GM21619 (cell line): ENCODE data around the gene HMCN2.

Experiments used
- ATAC-seq: cut with Tn5 transposase; IDR thresholded peaks from one replicate; pipeline ENCODE4 v1.9.1; 2021; ENCODE audit not compliant: unreplicated experiment

HMCN2 gene

DNA sequence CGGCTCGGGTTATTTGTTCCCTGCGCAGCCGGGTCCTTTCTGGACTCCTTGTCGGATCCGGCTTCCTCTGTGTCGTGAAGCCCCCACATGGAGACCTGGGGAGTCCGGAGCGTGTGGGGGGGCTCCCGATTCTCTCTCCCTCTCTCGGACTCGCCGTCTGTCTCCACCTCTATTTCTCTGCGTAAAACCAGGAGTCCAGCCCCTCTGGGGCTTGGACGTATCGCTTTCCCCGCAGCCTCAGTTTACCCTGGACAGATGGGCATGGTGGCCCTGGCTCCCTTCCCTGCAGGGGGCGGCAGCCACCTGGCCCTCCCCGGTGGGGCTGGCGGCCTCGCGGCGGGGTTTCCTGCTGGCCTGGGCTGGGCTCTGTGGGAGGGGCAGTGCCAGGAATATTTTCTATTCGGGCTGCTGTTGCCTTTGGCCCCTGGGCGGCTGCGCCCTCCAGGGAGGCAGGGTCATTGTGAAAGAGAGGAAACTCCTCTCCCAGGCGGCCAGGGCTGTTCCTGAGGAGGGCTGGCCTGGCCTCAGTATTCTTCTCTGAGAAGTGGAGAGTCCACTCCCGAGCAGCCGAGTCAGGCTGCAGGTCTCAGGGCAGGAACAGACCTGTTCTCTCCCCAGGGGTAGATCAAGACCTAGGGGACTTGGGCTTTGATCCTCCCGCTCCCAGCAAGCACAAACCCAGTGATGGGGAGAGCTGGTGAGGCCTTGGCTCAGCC lies 179.9 kb downstream of the HMCN2 start:
- no peak for ATAC-seq

DNA sequence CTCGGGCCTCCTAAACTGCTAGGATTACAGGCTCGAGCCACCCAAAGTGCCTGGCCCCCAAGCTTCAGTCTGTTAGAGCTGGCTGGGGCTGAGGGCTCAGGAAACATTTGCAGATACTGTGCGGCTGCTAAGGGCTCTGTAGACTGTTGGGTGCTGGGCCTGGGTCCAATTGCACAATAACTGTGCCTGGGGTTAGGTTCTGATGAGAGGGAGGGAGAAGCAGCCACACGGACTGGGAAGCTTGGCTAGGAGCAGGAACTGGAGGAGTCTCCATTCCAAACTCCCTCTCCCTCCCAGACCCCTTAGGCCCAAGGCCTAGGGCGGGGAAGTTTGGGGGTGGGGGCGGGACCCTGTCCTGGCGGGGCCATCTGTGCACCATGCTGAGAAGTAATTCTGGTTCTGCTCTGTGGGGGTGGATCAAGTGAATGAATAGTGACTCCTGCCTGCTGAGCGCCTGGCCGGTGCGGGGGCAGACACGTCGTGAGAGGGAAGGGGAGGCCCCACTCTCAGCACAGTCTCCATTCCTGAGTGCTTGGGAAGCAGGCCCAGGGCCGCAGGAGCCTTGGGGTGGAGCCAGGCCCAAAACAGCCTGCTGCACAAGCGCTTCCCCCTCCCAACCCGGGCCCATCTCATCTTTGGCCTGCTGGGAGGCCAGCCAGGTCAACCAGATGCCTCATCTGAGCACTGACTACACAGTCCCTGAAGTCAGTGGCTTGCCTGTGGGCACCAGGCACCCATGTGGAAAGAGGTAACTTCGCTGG lies 180.7 kb downstream of the HMCN2 start:
- ATAC-seq, result no peak

DNA sequence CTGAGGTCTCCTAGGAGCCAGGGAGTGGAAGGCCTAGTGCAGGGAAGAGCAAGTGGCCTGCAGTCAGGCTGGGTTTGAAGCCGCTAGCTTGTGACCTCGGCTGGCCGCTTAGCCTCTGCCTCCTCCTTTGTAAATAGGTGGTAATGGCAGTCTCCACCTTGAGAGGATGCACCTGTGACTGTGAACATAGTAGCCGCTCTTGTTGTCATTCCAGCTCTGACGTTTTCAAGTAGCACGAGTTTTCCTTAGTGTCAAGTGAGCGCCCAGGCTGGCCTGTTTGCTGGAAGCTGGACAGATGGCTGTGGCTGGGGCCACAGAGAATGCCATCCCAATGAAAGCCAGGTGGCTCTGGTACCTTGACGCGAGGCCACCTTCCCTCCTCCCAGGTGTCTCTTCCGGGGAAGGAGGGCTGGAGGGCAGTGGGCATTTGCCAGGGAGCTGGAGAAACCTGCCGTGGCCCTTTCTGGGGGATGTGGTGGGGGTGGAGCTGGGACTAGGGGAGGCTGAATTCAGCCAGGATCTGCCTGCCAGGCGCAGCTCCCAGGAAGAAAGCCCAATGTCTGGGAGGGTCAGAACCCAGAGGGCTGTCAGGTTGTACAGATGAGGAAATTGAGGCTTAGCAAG lies 181.7 kb downstream of the HMCN2 start:
- ATAC-seq, result no peak

DNA sequence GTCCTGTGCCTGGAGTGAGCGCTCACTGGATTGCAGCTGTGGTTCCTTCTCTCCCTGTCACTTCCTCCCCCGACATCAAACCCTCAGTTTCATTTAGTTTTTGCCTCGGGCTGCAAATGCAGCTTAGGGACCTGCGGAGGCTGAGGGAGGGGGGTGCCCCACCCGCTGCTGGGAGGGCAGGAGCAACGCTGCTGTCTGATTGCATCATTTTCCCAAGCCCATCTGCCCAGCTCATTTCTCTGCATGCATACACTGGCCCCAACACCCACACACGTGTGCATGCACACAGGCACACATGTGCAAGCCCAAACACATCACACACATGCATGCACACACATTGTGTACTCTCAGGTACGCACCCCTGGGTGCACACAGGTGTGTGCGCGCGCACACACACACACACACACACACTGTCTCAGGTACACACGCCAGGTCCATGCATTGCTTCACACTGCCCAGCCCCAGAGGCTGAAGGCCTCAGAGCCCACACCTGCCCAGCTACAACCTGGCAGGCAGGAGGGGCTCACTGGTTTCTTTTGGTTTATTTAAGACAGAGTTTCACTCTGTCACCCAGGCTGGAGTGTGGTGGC lies 182.6 kb downstream of the HMCN2 start:
- ATAC-seq, result no peak

DNA sequence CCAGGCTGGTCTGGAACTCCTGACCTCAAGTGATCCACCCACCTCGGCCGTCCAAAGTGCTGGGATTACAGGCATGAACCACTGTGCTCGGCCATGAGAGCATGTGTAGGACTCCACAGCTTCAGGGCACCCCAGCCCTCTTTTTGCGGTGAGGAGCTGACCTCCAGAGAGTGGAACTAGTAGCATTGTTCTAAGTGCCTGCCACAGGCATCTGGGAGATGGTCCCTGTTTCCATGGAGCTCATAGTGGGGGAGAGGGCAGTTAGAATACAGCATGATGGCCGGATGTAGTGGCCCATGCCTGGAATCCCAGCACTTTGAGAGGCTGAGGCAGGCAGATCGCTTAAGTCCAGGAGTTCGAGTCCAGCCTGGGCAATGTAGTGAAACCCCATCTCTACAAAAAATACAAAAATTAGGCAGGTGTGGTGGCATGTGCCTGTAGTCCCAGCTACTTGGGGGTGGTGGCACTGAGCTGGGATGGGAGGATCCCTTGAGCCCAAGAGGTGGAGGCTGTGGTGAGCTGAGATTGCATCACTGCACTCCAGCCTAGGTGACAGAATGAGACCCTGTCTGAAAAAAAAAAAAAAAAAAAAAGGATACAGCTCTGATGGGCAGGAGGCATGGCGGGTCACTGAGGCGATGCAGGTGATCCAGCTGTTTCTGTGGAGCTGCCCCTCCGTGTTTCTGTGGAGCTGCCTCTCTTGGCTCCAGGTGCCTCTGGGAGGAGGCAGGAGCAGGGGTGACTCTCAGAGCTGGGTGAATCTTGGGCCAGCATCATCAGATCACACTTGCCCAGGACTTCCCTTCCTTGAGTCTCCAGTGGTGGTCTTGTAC lies 183.4 kb downstream of the HMCN2 start:
- ATAC-seq, result no peak

DNA sequence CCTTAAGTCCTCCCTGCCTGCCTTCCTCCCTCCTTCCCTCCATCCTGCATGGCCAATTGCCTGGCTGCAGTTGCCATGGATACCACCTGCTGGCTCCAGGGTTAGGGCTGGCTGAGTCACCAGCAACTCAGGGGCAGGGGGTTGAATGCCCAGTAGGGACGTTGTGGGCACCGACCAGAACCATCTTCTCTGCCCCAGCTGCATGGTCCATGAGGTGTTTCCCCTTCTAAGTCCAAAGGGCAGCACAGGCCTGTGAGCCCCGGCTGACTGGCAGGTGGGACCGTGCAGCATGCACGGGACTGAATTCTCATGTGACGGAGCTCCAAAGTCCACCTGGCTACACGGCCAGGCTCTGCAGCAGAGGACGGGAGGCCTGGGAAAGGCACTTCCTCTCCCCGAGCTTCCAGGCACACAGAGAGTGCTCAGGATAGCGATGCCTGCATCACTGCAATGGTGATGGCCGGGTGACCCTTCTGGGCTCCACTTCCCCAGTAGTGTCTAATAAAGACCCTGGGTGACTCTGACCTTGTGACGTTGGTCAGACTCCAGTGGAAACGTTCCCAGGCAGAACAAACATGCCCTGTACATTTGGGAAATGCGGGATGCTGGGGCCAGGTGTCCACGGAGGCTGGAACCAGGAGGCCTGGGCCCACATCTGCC lies 184.9 kb downstream of the HMCN2 start:
- no peak for ATAC-seq

DNA sequence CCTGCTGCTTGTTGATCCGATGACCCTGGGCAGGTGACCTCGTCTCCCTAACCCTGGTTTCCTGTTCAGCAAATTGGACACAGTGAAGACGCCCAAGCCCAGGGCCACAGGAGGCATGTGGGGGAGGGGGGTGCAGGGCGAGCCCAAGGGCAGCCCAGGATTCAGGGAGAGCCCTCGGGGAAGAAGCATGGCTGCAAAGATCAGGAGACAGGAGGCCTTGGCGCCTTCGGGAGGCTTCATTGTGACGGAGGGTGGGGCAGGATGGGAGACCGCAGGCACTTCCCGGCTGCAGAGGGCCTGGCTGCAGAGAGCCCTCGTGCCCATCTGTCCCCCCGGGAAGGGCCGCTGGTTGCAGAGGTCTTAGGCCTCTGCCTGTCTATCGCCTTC lies 185.4 kb downstream of the HMCN2 start:
- ATAC-seq, result no peak

DNA sequence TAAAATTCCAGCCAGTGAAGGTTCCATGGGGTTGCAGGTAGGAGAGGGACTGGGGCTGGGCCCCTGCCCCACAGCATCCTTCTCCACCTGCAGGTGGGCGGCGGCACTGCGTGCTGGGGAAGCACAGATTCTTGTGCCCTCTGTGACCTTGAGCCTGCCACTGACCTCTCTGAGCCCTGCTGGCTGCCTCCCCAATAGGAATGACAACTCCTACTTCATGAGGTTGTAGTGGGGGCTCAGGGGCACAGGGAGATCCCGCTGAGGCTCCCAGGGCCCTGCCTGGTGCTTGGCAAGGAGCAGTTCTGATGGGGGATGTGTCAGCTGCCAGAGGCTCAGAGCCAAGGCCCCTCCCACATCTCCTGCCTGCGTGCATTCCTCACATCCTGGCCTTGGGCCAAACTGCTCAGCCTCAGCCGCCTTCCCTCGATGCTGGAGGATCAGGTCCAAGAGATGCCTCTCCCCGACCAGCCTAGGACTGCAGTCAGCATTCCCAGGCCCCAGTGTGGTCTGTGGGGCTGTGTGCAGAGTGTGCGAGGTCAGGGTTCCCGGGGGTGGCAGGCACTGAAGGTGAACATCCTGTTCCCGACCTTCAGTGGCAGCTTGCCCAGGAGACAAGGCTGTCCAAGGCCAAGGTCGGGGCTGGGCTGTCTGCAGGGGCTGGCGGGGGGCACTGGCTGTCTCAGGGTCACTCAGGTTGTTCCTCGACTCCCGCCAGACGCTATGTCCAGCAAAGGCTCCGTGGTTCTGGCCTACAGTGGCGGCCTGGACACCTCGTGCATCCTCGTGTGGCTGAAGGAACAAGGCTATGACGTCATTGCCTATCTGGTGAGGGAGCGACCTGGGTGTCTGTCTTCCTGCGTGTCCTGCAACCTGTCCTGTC lies 186.2 kb downstream of the HMCN2 start:
- ATAC-seq, result no peak

DNA sequence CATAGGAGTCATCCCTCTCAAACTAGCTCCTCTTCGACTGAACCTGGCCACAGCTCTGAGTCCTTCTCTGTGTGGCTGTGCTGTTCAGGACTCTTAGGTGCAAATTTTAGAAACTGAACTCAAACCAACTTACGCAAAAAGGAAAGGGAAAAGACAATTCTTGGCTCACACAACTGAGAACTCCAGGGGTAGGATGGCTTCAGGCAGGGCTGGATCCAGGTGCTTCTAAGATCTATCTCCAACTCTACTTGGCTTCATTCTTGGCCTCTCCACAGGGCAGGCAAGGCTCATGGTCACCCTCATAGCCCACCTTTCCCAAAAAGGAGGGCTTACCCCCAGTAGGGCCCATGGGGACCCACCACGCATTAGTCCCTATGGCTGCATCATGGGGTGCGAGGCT lies 187.3 kb downstream of the HMCN2 start:
- ATAC-seq, result no peak

DNA sequence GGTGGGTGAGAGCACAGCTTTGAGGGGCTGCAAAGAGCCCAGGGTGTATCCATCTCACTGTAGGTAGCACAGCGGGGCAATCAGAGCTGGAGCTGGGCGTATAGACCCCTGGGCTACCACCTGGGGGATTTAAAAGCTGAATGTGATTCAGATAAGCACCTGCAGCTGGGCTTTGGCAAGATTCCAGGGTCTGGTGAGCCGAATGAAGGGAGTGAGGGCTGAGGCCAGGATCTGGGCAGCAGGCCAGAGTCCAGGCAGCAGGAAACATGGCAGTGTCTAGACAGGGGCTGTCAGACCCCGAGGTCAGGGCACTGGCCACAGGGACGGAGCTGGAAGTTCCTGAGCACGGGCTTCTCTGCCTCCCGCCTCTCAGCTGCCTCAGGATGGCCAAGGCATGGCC lies 187.9 kb downstream of the HMCN2 start:
- ATAC-seq, result no peak

DNA sequence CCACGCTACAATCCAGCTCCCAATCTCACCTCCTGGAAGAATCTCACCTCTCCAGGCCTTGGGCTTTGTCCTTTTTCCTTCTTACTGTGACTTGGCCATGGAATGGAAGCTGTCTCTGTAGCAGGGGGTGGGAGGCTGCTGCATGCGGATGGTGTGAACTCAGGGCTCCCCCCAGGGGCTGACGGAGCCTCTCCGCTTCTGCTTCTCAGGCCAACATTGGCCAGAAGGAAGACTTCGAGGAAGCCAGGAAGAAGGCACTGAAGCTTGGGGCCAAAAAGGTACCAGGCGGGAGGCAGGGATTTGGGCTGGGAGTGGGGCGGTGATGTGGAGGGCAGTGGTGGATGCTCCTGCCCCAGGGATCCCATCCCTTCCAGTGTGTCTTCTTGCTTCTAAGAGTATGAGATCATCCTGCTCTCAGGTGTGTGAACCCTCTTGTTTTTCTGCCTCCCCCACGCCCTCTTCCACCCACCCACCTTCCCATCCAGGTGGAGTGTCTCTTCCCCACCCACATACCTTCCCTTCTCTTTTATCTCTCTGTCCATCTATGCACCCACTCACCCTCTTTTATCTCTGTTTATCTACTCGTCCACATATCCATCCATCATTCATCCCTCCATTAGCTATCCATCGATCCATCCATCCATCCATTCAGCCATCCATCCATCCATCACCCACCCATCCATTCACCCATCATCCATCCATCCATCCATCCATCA lies 188.7 kb downstream of the HMCN2 start:
- ATAC-seq, result no peak

DNA sequence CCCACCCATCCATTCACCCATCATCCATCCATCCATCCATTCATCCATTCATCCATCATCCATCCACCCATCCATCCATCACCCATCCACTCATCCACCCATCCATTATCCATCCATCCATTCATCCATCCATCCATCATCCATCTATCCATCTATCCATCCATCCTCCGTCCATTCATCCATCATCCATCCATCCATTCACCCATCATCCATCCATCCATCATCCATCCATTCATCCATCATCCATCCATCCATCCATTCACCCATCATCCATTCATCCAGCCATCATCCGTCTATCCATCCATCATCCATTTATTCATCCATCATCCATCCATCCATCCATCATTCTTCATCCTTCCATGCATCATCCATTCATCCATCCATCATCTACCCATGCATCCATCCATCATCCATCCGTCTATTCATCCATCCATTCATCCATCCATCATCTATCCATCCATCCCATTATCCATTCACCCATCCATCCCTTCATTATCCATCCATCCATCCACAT lies 189.3 kb downstream of the HMCN2 start:
- ATAC-seq, result no peak

DNA sequence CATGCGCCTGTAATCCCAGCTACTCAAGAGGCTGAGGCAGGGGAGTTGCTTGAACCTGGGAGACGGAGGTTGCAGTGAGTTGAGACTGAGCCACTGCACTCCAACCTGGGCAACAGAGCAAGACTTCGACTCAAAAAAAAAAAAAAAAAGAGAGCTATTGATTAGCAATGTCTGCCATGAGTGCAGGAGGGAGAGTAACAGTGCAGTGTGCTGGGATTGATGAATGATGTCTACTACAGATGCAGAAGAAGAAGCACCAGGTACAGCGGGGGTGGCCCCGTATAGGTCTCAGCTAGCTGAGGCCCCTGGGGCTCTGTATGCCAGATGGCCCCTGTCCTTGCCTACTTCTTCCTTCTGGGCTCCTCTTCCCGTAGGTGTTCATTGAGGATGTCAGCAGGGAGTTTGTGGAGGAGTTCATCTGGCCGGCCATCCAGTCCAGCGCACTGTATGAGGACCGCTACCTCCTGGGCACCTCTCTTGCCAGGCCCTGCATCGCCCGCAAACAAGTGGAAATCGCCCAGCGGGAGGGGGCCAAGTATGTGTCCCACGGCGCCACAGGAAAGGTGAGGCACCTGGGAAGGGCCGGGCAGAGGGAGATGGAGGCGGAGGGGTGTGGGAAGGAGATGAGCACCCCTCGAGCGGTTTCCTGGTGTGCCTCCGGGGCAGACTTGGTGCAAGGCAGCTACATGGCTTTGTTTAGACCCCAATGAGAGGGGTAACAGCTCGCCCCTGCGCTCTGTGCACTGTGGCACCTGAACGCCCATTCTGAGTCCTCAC lies 192.7 kb downstream of the HMCN2 start:
- no peak for ATAC-seq

DNA sequence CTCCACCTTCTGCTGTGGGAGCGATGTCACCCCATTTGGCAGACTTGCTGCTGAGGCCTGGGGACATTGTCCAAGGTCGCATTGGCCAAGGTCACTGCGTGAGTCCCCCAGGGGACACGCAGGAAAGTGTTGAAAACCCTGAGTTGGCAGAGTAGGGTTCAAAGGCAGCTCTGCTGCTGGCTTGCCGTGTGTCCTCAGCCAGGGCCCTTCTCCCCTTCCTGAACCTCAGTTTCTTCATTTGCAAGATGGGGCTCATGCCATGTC lies 193.2 kb downstream of the HMCN2 start:
- ATAC-seq, result no peak

DNA sequence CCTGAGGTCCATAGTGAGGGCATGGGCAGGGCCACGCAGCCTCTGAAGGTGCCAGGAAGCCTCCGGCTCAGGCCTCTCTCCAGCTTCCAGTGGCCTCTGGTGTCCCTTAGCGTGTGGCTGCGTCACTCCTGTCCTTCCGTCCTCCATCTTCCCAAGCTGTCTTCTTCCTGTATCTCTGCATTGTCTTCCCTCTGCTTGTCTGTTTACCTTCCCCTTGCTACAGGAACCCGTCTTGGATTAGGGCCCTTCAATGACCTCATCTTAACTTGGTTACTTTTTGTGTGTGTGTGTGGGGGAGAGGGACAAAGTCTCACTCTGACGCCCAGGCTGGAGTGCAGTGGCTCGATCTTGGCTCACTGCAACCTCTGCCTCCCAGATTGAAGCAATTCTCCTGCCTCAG lies 193.6 kb downstream of the HMCN2 start:
- ATAC-seq, result no peak

DNA sequence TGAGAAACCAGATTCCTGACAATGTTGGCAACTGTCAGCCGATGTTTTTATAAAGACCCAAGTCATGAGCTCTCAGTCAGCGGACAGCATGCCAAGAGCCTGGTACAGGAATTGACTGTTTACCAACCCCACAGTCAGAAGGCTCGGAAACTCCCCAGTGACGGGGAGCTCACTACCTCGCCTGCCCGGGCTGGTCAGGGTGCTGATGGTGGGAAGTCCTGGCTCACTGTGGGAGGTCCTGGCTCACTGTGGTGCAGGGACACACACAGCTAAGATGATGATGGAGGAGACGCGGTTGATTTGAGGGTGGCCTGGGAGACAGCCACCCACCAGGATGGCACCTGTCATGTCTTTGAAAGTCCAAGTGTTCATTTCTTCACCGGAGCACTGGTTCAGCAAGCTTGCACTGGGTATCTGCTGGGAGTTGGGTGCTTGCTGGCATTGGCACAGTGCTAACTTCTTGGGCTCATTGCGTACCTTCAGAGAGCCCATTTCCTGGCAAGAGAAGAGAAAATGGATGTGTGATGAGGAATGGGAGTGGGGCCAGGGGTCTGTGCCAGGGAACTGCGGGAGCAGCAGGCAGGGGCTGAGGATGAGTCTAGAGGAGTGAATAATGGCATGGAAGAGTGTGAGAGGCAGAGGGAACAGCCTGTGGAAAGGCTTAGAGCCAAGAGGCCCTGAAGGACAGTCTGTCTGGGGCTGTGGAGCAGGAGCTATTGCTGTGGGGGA lies 194.5 kb downstream of the HMCN2 start:
- ATAC-seq, result no peak

DNA sequence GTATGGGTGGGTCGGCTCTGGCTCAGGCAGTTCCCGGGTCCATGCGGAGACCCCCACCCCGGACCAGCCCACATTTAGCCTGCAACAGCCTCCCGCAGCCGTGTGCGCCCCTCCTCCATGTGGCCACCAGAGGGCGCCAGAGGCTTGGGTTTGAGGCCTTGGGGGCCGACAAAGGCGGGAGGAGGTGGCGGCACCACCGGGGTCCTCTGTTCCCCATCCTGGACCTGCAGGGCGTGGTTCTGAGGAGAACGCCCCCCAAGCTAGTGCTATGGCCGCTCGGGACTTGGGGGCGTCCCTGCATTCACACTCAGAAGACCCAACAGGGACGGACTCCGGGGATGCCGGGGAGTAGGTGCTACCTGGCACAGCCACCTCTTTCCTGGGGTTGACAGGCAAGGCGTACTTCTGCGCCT lies 195.7 kb downstream of the HMCN2 start:
- ATAC-seq, result no peak
